HFF-Myc (cell line): Measurements from ENCODE around the gene CARD11.

ENCODE experiments used
- DNase-seq: peaks from one replicate; pipeline ENCODE4 v3.0.0-alpha.2; 2011; ENCODE audit warnings: low read depth; ENCODE audit errors: extremely low read depth
- H3K4me3 ChIP-seq: replicated peaks from 2 replicates; pipeline ENCODE4 v1.5.1; 2011; ENCODE audit warnings: low read depth, mild to moderate bottlenecking, control low read depth, low read length
- TF ChIP-seq, protein P1 (sequence below): IDR thresholded peaks from 2 replicates; pipeline ENCODE4 v1.5.1; 2012; ENCODE audit warnings: mild to moderate bottlenecking, low read depth, low read length, control low read depth; ENCODE audit errors: missing control alignments

CARD11 gene

DNA sequence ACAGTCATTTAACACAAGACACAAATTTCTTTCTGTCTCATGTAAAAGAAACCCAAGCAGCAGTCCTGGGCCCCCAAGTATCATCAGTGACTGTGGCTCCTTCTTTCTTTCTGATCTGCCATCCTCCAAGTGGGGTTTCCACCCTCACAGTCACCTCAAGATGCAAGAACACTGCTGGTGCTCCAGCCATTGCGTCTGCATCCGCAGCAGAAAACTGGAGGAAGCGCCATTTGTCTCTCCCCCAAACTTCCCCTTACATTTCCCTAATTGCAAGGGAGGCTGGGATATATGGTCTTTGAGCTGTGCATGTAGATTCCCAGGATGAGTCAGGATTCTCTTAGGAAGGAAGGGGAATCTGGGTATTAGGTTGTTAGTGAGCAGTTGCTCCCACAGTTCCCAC lies 138.6 kb downstream of the CARD11 start:
- no peak for DNase-seq
- TF ChIP-seq, protein P1, sequence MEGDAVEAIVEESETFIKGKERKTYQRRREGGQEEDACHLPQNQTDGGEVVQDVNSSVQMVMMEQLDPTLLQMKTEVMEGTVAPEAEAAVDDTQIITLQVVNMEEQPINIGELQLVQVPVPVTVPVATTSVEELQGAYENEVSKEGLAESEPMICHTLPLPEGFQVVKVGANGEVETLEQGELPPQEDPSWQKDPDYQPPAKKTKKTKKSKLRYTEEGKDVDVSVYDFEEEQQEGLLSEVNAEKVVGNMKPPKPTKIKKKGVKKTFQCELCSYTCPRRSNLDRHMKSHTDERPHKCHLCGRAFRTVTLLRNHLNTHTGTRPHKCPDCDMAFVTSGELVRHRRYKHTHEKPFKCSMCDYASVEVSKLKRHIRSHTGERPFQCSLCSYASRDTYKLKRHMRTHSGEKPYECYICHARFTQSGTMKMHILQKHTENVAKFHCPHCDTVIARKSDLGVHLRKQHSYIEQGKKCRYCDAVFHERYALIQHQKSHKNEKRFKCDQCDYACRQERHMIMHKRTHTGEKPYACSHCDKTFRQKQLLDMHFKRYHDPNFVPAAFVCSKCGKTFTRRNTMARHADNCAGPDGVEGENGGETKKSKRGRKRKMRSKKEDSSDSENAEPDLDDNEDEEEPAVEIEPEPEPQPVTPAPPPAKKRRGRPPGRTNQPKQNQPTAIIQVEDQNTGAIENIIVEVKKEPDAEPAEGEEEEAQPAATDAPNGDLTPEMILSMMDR = no peak
- no peak overlapping the region for H3K4me3 ChIP-seq

DNA sequence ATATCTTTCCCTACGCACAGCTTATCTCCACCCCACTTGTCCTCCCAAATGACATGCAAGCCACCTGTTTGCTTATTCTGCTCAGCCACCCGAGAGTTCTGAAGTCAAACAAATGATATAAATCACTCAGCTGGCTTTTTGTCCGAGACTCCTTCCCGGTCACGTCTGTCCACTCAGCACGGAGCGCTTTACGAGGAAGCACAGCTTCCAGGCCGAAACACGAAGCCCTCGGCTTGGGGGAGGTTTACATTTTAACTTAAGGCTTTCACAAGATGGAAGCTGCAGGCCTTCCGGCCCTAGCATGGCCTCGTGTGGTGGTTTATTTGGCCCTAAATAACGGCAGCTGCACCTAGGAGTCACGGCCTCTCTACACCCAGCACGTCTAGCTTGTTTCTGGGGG lies 139.5 kb downstream of the CARD11 start:
- TF ChIP-seq, protein P1 = no peak
- DNase-seq = no peak
- H3K4me3 ChIP-seq = no peak overlapping the region

DNA sequence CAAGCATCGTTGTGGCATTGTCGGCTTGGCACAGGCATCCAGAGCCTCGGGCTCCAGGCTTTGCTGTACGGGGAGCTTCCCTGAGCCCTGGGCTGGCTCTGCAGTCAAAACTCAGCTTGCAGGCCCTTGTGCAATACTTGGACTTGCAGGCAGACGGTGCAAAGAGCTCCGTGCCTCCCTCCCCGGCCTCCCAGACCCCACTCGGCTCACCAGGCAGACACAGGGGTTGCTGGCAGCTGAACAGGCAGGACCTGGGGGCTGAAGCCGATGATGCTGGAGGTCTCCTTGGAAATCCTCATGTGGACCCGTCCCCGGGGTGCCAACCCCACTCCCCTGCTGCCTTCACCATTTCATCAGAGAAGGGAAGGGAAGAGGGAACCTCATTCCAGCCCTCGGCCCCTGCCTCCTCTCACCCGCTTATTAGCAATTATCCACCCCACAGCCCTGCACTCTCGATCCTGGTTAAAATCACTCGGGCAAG lies 139.9 kb downstream of the CARD11 start:
- TF ChIP-seq, protein P1 = no peak
- no peak overlapping the region for H3K4me3 ChIP-seq
- DNase-seq = no peak

DNA sequence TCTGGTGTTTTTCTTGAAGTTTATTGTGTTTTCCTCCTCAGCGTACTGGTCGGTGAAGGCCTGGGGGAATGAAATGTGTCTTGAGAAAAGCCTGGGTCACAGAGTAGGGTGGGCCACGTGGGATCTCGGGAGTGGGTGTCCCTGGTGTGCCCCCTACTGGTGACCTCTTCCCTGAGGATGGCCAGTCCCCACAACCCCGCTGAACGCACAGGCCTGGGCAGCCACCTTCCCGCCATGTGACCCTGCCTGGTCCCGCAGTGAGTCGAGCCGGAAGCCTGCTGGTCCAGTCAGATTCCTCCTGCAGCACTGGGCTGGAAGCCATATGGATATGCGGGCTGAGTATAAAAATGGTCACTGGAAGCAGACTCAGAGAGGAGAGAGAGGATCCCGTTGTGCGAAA lies 146.6 kb downstream of the CARD11 start:
- H3K4me3 ChIP-seq = no peak overlapping the region
- TF ChIP-seq, protein P1 = no peak
- no peak for DNase-seq

DNA sequence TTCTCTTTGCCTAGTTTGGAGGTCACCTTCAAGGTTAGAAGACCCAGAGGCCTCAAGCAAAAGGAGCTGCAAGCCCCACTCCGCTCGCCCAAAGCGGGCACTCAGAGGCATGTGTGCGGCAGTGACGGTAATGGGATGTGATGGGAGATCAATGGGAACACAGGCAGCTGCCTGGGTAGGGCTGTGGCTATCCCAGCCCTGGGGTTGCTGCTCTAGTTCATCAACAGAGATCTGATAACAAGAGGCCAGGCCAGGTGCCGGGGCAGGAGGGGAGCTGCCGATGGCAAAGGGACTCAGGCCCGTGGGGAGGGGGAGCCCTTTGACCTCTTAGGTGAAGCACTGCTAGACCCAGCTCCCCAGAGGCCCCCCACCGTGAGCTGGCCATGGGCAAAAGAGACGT lies 147.5 kb downstream of the CARD11 start:
- TF ChIP-seq, protein P1 = no peak
- DNase-seq = no peak
- no peak overlapping the region for H3K4me3 ChIP-seq

DNA sequence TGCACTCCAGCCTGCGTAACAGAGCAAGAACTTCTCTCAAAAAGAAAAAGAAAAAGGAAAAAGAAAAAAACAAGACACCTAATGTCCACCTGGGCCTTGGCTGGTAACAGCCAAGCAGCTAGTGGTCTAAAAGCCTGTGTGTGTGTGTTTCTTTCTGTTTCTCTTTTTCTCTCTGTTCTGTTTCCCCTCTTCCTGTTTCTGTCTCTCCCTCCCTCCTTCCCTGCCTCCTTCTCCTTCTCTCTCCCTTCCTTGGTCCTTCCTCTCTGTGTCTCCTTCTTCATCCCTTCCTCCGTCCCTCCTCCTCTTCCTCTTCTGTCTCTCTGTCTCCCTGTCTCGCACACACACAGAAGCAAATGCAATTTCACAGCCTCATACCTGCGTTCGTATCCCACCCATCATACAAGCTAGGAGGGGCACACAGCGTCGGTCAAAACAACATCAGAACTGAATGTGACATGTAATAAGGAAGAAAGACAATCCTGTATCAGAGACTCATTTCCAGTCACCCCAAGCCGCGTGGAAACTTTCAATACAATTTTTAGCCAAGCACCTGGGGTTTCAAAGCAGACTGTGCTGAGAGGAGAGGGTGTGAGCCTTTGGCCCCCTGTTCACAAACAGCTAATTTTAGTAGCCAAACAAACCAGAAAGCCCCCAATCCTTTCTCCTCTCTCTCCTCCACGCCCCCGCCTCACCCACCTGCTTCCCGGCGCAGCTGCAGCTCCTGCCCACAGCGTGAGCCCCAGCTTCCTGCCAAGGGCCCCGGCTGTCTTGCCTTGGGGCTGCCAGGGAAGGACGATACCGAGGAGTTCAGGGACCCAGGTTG lies 149.3 kb downstream of the CARD11 start:
- H3K4me3 ChIP-seq = no peak overlapping the region
- no peak for DNase-seq

More for the DNA sequence above, 149.3 kb downstream of the CARD11 start:
- TF ChIP-seq, protein P1 = no peak
